Astrocyte of the hippocampus (primary cell): ENCODE measurements around the gene CHRNB4.
"Not testable (repeated sequence)": the region's sequence is repeated elsewhere in the genome, so short reads cannot be mapped to it uniquely, and the experiment has no call there.

Experiments used
- DNase-seq: peaks from one replicate; pipeline ENCODE4 v3.0.0; 2011; ENCODE audit warnings: low read depth, low spot score

Gene CHRNB4

GRCh38 chr15:78641102-78641748, at the start of gene CHRNB4:
Gene CHRNB4 (minus strand): TSS chr15:78641210. CDS start chr15:78641133, 77 bp downstream.
- peak; percentile 38 for DNase-seq

GRCh38 chr15:78689626-78690025, 48.6 kb upstream of the CHRNB4 start:
- DNase-seq, result no peak

- DNase-seq, result no peak
Observed at GRCh38 chr15:78685925-78686324, 44.9 kb upstream of the CHRNB4 start.

DNA sequence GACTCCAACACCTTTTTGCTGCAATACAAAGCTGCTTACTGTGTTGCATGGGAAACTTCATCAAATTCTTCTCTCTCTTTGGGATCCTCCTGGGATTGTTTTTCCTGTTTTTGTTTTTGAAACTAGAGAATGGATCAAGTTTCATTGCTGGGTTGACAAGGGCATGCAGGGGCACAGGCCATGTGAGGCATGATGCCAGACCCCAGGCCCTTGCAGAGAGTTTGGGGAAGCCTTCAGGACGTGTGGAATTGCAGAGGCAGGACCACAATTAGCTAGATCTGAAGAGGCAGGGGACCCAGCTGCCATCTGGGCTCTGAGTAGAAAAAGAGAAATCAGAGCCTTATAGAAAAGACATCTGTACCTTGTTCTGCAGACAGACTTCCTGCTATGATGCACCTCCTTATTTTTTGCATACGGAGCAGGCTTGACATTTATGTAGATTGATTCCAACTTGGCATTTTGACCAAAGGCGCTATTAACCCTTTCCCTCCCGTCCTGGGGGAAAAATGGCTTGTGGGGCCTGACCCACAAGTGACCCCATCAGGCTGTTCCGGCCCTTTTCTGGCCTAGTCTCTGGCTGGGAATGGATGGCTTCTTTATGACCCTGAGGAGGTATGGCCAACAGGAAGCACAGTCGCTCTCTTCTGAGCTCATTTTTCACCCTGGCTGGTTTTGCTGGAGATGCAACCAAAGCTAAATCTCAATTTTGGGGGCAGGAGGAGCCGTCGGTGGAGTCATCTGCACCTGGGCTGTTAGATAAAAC, 44.3 kb upstream of the CHRNB4 start:
- no peak for DNase-seq

DNA sequence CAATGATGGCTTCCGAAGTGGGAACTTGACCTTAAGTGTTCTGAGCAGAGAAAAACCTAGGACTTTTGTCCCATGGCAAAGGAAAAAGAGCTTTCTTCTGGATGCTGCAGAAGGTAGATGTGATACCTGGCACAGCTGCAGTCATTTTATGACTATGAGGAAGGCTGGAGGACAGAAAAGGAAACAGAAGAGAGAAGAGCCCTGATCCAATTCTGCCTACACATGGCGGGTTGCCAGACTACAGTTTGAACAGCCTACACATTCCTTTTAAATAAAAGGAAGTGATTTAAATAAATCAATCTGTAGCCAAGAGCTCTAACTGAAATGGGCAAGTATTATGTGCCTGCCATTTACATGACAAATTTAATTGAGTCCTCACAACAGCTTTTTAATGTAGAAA, 43.6 kb upstream of the CHRNB4 start:
- DNase-seq, result no peak

DNA sequence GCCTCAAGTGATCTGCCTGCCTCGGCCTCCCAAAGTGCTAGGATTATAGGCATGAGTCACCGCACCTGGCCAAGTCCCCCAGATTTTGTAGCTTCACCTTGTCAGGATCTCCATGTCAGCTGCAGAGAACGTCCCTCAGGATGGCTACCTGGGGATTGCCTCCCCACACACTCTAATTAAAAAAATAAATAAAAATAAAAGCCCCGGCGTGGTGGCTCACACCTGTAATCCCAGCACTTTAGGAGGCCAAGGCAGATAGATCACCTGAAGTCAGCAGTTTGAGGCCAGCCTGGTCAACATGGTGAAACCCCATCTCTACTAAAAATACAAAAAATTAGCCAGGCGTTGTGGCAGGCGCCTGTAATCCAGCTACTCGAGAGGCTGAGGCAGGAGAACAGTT, 42.6 kb upstream of the CHRNB4 start:
- DNase-seq, result not testable (repeated sequence)

- no peak for DNase-seq
Observed at GRCh38 chr15:78682693-78683410, 41.8 kb upstream of the CHRNB4 start.

GRCh38 chr15:78682004-78682651, 41.1 kb upstream of the CHRNB4 start:
- DNase-seq, result no peak

GRCh38 chr15:78681281-78682003, 40.4 kb upstream of the CHRNB4 start:
- DNase-seq, result no peak

DNA sequence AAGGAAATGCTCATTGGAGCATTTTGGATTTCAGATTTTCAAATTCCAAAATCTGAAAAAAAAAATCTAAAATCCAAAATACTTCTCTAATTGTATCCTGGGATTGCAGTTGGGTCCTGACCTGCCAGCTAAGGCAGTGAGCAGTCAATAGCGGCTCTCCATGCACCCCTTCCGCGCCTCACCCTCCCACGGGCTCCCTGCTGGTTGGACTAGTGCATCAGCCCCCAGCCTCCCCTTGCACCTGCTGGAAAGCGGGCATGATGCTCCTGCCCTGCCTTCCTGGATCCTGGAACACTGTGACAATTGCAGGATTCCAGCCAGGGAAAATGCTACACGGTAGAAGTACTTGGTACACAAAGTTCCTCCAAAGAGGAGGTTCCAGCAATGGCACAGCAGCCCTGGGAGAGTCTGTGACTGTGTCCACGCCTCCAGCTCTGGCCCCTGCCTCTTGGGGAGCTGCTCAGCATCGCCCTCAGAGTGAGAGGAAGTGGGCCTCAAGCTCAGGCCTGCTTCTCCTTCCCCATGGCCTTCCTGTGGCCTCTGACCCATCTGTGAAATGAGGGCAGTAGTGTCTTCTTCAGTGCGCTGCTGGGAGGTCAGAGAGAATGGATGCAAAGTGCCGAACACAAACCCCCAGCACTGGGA, 39.5 kb upstream of the CHRNB4 start:
- no peak for DNase-seq

DNA sequence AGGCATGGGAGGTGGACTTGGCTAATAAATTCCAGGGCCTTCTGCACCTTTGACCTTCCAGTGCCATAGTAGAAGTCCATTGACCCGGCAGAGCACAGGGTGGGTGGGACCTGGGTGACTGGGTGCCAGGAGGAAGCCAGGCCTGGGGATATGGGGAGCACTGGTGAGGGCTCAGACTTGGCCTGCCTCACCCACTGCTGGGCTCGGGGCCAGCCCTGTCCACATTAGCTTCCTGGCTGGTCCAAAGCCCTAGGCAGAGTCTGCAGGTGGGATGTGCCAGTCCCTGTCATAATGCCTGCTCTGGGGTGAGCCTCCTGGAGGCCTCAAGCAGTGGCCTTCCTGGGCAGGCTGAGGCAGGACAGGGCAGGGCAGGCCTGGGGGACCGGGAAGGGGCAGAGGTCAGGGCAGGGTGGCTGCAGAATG, 38.1 kb upstream of the CHRNB4 start:
- no peak for DNase-seq

GRCh38 chr15:78676424-78677110, 35.6 kb upstream of the CHRNB4 start:
- no peak for DNase-seq

DNA sequence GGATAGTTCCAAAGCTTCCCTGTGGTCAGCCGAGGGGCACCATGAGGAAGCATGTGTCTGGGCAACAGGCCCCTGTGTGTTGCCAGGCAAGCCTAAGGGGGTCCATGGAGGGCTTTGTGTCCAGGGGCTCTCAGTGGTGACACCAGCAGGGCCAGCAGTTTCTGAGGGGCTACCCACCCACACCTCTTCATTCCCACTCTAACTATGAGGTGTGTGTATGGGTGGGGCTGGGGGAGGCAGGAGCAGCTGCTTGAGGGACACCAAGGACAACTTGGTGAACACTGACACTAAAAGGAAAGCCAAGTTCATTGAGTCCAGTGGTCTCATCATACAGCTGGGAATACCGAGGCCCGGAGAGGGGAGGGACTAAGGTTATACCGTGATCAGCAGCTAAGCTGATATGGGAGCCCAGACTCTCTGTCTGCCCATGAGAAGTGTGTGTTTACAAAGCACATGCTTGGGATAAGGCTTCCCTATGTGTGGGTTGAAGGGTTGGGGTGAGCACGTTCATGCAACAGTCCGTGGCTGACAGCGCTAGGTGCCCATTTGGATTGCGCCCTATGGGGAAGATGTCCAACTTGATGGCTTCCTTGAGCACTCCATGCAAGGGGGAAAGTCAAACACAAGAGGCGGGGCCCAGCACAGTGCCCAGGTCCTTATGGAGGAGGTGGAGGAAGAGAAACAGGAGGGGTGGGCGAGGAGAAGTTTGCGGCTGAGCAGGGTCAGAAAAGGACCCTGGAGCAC, 34.8 kb upstream of the CHRNB4 start:
- DNase-seq, result no peak

GRCh38 chr15:78675206-78675605, 34.2 kb upstream of the CHRNB4 start:
- no peak for DNase-seq

- DNase-seq, result no peak
Observed at GRCh38 chr15:78673917-78674444, 33.0 kb upstream of the CHRNB4 start.

- DNase-seq, result no peak
Observed at GRCh38 chr15:78673476-78673875, 32.5 kb upstream of the CHRNB4 start.

DNA sequence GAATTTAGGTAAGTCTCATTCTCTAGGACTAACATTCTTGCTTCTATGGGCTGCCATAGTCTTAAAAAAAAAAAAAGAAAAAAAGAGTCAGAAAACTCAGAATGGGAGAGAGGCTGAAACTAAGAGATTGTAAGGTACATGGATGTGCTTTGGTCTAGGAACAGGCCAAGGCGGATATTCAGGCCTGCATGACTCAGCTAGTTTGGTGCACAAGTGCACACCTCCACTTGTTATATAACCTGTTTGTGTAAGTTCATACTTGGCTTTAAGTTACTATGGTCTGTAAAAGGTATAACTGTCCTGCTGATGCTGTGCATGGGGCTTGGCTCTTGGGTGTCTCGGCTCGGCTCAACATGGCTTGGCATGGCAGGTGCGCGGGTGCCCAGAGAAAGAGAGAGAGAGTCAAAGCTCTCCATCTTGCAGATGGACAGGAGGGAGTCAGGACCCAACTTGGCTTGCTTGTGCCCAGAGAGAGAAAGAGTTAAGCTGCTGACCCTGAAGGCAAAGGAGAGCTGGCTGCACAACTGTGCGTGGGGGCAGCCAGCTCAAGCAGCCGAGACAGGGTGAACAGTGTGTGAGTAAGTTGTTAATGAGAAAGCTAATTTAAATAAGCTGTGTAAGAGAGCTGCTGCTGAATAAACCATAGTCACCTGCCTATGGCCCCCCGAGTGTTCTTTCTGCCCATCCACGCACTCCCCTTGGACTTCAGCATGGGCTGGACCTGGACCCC, 31.4 kb upstream of the CHRNB4 start:
- DNase-seq, result no peak

GRCh38 chr15:78671626-78672211, 30.7 kb upstream of the CHRNB4 start:
- no peak for DNase-seq
